AG09319 (cell line): Measurements from ENCODE around the gene CDC14C.
"Not testable (repeated sequence)": the region's sequence is repeated elsewhere in the genome, so short reads cannot be mapped to it uniquely, and the experiment has no call there.

Experiments
- DNase-seq: peaks from one replicate; pipeline ENCODE4 v3.0.0-alpha.2; 2010; ENCODE audit warnings: low read depth; ENCODE audit errors: extremely low read depth
- CTCF ChIP-seq: IDR thresholded peaks from 2 replicates; pipeline ENCODE4 v1.5.1; 2011; ENCODE audit warnings: low read depth, mild to moderate bottlenecking, inconsistent platforms, low read length, moderate library complexity

Gene CDC14C

GRCh38 chr7:48901966-48902365, 22.4 kb upstream of the CDC14C start:
- no peak for DNase-seq
- no peak for TF ChIP-seq CTCF

- no peak for TF ChIP-seq CTCF
- no peak for DNase-seq
Measured at GRCh38 chr7:48904975-48905374, 19.4 kb upstream of the CDC14C start.

- DNase-seq, result not testable (repeated sequence)
Measured at GRCh38 chr7:48905686-48906085, 18.7 kb upstream of the CDC14C start.

GRCh38 chr7:48909887-48910286, 14.5 kb upstream of the CDC14C start:
- not testable (repeated sequence) for DNase-seq

- TF ChIP-seq CTCF, result no peak
Measured at GRCh38 chr7:48931481-48931880, 7.1 kb downstream of the CDC14C start.

GRCh38 chr7:48932126-48932910, 8.0 kb downstream of the CDC14C start:
- no peak for DNase-seq
- TF ChIP-seq CTCF, result no peak

More at GRCh38 chr7:48931481-48931880, 7.1 kb downstream of the CDC14C start:
- DNase-seq, result no peak

GRCh38 chr7:48933549-48934085, 9.3 kb downstream of the CDC14C start:
- DNase-seq, result no peak

More at GRCh38 chr7:48933549-48934085, 9.3 kb downstream of the CDC14C start:
- no peak for TF ChIP-seq CTCF
